ENCODE measurements around the gene FBXO34. TPM values are rescaled to one million over a fixed set of nuclear protein-coding genes. Genes with fewer than 3 reads are reported as not detected.
A peak's percentile ranks its signal among the peaks of the same experiment; 100 is the strongest.

The FBXO34 gene
- 10 to 100 TPM; 26.0 to 32.7 TPM for total RNA-seq

- Histone ChIP-seq H3K36me3 (no peaks in the 10 kb centered on the region), H3K4me1 (peaks cover 0 to 33% of the 10 kb centered on the region in 2 donors), H3K9me3 (no peaks in the 10 kb centered on the region), H3K27me3 (no peaks in the 10 kb centered on the region), H3K27ac (peak within 1 kb of the TSS; percentile 95 to 98), H3K4me3 (peak within 1 kb of the TSS; percentile 90 to 97)
- TF ChIP-seq CTCF (IDR thresholded peaks at IDR 0.05) = peak; percentile 98
- peak; percentile 100 for DNase-seq (ENCODE audit: low spot score)
Observed at GRCh38 chr14:55270832-55271571, at the start of gene FBXO34. TSS of gene FBXO34 (plus strand) at chr14:55271421. CDS start at chr14:55350391, 78,970 bp downstream.

GRCh38 chr14:55221968-55222367 is 49.3 kb upstream of the FBXO34 start:
- no peak for DNase-seq (ENCODE audit: low spot score)
- no peak overlapping the region for H3K27ac ChIP-seq
- no peak for TF ChIP-seq CTCF (IDR thresholded peaks at IDR 0.05)

GRCh38 chr14:55223364-55223763 is 47.9 kb upstream of the FBXO34 start:
- no peak for DNase-seq (ENCODE audit: low spot score)
- TF ChIP-seq CTCF (IDR thresholded peaks at IDR 0.05) = no peak
- no peak overlapping the region for H3K4me3 ChIP-seq
- peaks cover 0 to 15% of the 10 kb centered on the region in 2 donors for H3K9me3 ChIP-seq
- no peaks in the 10 kb centered on the region for H3K27me3 ChIP-seq
- no peaks in the 10 kb centered on the region for H3K36me3 ChIP-seq
- H3K27ac ChIP-seq = no peak overlapping the region
- no peaks in the 10 kb centered on the region for H3K4me1 ChIP-seq

More at GRCh38 chr14:55221968-55222367, 49.3 kb upstream of the FBXO34 start:
- Histone ChIP-seq H3K4me3 (no peak overlapping the region), H3K4me1 (no peaks in the 10 kb centered on the region), H3K9me3 (peaks cover 0 to 11% of the 10 kb centered on the region in 2 donors), H3K36me3 (no peaks in the 10 kb centered on the region), H3K27me3 (no peaks in the 10 kb centered on the region)

GRCh38 chr14:55228261-55228660 is 43.0 kb upstream of the FBXO34 start:
- H3K4me3 ChIP-seq = no peak overlapping the region
- TF ChIP-seq CTCF (IDR thresholded peaks at IDR 0.05) = no peak
- no peak for DNase-seq (ENCODE audit: low spot score)
- H3K27me3 ChIP-seq = no peaks in the 10 kb centered on the region
- no peak overlapping the region for H3K27ac ChIP-seq
- H3K9me3 ChIP-seq = peaks cover 0 to 15% of the 10 kb centered on the region in 2 donors
- no peaks in the 10 kb centered on the region for H3K4me1 ChIP-seq
- no peaks in the 10 kb centered on the region for H3K36me3 ChIP-seq

- Histone ChIP-seq H3K27me3 (no peaks in the 10 kb centered on the region), H3K36me3 (no peaks in the 10 kb centered on the region), H3K27ac (no peak overlapping the region), H3K4me1 (no peaks in the 10 kb centered on the region), H3K4me3 (no peak overlapping the region), H3K9me3 (no peaks in the 10 kb centered on the region)
- no peak for TF ChIP-seq CTCF (IDR thresholded peaks at IDR 0.05)
- DNase-seq (ENCODE audit: low spot score) = no peak
Observed at GRCh38 chr14:55233591-55233990, 37.6 kb upstream of the FBXO34 start.

All from right atrium auricular region (tissue), 2 donors.